HG03039 (cell line): ENCODE data around the gene FKBP8.
"Not testable (repeated sequence)": the region's sequence is repeated elsewhere in the genome, so short reads cannot be mapped to it uniquely, and the experiment has no call there.

Experiments used
- ATAC-seq: cut with Tn5 transposase; IDR thresholded peaks from one replicate; pipeline ENCODE4 v1.9.1; 2021; ENCODE audit warnings: mild to moderate bottlenecking, moderate library complexity; ENCODE audit not compliant: unreplicated experiment

The FKBP8 gene

GRCh38 chr19:18542941-18543813 is at the start of gene FKBP8:
TSS of gene FKBP8 (minus strand) at chr19:18543573. CDS start at chr19:18541970, 1,603 bp downstream.
- peak; percentile 95 for ATAC-seq

DNA sequence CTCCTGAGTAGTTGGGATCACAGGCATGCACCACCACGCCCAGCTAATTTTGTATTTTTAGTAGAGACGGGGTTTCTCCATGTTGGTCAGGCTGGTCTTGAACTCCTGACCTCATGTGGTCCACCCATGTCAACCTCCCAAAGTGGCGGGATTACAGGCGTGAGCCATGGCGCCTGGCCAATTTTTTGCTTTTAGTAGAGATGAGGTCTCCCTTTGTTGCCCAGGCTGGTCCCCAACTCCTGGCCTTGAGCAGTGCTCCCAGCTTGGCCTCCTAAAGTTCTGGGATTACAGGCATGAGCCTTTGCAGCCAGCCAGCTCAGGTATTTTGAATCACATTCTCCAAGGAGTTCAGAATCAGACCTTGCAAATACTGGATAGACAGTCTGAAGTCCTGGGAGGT is 49.4 kb upstream of the FKBP8 start:
- ATAC-seq = not testable (repeated sequence)

DNA sequence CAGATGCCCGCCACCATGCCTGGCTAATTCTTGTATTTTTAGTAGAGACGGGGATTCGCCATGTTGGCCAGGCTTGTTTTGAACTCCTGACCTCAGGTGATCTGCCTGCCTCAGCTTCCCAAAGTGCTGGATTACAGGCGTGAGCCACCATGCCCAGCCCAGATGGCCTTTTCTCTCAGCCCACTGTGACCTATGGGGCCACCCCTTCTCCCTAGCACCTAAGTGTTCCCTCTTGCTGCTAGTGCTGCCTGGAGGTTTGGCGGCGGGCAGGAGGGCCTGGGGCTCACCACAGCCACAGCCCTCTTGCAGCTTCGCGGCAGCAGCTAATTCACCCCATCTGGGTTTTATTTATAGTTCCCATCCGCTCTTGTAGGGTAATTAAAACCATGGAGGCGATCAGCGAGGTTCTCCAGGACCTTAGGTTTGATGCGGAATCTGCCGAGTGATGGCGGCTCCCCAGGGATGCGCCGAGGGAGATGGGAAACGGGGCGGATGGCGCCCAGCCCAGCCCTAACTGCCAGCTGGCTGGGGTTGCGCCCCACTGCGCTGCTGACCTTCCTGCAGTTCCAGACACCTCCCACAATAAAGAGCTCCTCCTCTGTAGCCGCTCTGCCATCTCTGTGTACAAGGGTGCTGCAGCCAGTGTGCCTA is 48.5 kb upstream of the FKBP8 start:
- no peak for ATAC-seq

DNA sequence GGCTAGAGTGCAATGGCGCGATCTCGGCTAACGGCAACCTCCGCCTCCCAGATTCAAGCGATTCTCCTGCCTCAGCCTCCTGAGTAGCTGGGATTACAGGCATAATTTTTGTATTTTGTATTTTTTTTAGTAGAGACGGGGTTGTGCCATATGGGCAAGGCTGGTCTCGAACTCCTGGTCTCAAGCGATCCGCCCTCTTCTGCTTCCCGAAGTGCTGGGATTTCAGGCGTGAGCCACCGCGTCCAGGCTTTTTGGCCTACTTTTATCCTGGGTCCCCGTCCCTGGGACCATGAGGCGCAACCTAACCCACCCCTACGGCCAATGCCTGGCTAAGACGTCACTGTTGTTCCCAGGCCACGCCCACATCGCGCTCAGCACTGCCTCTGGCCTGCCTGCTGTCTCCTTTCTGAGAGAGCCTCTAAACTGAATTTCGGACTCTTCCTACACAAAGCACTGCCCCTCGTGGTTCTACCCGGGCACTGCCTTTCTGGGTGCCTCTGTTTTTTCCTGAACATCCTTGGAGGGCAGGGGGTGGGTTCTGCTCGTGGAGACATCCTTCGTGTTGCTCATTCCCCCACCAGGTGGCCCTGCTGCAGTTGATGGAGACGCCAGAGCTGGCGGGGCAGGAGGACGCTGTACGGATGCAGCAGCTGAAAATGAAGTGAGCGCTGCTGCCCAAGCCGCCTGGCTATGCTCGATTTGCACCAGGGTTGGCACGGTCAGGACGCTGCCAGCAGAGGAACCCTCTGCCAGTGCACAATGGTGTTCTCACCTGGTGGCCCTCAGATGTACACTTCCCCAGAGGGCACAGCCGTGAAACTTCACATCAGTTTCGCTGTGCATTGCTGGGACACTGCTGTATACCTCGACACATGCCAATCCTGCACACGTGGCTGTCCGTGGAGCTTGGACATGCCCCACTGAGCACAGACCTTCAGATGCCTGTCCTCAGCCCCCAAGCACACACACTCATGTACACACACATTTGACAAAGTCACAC is 47.2 kb upstream of the FKBP8 start:
- ATAC-seq = no peak

DNA sequence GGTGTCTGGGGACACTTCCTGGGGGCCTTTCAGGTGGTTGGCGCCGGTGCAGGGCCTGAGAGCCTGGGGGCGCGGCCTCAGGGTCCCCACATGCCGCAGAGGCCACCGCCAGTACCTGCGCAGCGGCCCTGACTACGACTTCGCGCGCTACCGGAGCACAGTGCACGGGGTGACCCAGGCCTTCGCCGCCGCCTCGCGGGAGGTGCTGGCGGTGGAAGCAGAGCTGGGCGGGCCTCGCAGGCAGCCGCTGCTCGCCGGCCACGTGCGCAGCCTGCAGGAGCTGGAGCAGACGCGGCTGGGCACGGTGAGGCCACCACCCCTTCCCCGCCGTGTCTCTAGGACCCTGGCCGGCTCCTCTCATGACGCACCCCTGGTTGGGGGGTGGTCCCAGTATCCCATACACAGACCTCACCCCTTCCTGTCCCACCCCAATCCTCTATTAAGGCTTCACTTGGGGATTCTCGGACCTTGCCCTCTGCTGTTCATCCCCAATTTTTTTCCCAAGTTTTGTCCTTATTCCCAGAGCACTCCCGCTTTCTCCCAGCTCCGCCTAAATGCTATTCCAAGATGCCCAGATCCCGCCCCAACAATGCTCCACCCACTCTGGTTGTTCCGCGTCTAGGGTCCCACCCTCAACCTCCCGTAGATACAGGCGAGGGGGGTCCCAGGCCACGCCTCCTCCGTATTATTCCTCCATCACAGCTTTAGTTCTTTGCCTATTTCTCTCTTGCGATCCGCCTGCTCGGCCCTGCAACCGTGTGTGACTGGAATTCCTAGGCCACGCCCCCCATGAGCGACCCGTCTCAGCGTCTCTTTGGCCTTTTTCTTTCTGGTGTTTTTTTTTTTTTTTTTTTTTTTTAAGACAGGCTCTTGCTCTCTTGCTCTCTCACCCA is 46.3 kb upstream of the FKBP8 start:
- peak; percentile 20 for ATAC-seq

DNA sequence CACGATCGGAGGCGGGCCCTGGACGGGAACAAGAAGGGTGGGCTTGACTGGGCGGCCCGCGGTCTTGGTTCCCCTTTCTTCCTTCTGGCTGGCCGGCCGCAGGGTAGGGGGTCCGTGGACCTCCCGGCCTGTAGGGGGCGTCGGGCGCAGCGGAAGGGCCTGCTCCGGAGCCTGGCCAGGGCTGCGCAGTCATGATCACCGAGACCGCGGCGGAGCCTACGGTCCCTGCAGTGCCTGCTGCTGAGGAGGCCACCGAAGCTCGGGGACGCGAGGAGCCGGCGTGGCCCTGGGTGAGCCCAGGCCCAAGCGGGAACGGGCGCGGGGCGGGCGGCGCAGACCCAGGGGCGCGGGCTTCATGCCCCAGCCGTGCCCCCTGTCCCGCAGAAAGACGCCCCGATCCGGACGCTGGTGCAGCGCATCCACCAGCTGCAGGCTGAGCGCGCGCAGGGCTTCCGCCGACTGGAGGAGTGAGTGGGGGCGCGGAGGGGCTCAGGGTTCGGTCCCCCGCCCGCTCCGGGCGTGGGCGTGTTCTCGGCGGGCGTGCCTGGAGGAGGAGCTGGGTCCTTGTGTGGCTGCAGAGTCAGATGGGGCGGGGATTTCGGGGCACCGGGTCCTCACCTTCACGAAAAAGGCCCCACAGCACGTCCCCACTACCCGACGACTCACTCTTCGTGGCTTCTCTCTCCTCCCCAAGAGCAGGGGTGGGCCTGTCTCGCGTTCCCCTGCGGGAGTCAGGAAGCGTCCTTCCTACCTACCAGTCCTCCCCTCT is 45.4 kb upstream of the FKBP8 start, which contains the start of gene REX1BD:
TSS of gene REX1BD (plus strand) at position 188 of the 769 bp plus-strand sequence. CDS start at position 192, 4 bp downstream.
- ATAC-seq = peak; percentile 75

DNA sequence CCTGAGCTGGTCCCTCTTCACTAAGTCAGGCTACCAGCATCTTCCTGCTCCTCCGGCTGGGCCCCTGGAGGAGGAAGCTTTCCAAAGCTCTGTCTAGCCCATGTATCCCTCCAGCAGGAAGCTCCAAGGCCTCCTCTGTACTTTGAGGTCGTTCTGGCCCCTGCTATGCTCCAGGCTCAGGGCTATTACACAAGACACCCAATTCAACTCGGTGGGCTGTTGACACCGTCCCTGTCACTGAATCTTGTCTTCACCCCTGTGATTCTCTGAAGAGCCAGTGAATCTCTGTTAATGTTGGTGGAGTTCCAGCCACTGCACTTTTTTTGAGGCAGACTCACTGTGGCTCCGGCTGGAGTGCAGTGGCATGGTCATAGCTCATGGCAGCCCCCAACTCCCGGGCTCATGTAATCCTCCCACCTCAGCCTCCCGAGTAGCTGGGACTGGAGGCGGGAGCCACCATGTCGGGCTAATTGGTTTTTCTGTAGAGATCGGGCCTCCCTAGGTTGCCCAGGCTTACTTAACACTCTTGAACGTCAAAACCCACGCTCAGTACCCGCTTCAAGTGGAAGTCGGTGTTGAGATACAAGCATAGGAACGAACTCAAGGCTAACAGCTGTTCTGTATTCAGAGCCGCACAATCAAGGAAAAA is 44.7 kb upstream of the FKBP8 start:
- no peak for ATAC-seq

DNA sequence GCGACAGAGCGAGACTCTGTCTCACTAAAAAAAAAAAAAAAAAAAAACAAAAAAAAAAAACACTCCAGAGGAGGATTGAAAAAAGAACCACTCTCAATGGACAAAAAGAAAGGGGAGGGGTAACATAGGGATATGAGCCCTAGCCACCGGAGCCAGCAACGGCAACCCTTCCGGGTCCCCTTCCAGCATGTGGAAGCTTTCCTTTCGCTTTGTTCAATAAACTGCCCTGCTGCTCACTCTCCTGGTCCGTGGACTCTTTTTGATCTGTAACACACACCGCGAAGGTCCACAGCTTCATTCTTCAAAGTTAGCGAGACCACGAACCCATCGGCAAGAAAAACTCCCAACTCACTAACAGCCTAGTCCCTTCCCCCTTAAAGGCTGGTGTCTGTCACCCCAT is 44.2 kb upstream of the FKBP8 start:
- no peak for ATAC-seq

GRCh38 chr19:18586306-18586705 is 42.9 kb upstream of the FKBP8 start:
- no peak for ATAC-seq

DNA sequence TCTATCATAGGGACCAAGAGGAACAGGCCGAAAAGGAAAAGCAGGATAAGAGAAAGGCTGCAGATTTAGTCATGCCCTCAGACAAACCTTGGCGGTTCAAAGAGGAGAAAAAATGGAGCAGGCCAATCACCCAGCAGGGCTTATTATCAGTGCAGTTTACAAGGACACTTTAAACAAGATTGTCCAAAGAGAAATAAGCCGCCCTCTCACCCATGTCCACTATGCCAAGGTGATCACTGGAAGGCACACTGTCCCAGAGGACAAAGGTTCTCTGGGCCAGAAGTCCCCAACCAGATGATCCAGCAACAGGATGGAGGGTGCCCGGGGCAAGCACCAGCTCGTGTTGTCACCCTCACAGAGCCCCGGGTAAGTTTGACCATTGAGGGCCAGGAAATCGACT is 36.9 kb upstream of the FKBP8 start:
- no peak for ATAC-seq

- no peak for ATAC-seq
These were observed 34.1 kb upstream of the FKBP8 start for GRCh38 chr19:18577365-18577914.

GRCh38 chr19:18576383-18576782 is 33.0 kb upstream of the FKBP8 start:
- no peak for ATAC-seq

DNA sequence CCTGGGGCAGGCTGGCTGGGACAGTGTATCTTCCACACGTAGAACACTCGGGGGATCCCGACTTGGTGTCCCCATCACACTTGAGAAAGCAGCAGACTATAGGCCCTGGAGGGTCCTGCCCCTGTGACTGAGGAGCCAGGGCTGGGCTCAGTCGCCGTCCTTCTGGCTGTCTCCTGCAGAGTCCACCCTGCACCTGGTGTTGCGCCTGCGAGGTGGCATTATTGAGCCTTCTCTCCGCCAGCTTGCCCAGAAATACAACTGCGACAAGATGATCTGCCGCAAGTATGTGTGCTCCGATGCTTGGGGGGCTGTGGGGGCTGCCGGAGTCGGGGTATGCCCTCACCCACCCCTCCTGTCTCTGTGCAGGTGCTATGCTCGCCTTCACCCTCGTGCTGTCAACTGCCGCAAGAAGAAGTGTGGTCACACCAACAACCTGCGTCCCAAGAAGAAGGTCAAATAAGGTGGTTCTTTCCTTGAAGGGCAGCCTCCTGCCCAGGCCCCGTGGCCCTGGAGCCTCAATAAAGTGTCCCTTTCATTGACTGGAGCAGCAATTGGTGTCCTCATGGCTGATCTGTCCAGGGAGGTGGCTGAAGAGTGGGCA is 31.4 kb upstream of the FKBP8 start:
- no peak for ATAC-seq

GRCh38 chr19:18571564-18572344 is 28.4 kb upstream of the FKBP8 start, which contains the start of gene UBA52:
TSS of gene UBA52 (plus strand) at chr19:18571857. CDS start at chr19:18573301, 1,444 bp downstream.
- peak; percentile 79 for ATAC-seq

DNA sequence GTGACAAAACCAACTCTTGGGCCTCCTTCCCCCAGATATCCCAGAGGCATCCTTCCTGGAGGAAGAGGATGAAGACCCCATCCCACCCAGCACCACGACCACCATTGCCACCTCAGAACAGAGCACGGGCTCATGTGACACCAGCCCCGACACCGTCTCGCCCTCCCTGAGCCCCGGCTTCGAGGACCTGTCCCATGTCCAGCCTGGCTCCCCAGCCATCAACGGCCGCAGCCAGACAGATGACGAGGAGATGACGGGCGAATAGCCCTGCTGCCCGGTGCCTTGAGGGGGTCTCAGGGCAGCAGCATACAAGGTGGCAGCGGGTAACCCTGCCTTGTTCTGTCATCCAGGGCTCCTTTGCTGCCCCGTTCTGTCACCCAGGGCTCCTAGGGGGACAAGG is 25.0 kb upstream of the FKBP8 start:
- no peak for ATAC-seq

GRCh38 chr19:18566953-18567352 is 23.6 kb upstream of the FKBP8 start:
- ATAC-seq = no peak

DNA sequence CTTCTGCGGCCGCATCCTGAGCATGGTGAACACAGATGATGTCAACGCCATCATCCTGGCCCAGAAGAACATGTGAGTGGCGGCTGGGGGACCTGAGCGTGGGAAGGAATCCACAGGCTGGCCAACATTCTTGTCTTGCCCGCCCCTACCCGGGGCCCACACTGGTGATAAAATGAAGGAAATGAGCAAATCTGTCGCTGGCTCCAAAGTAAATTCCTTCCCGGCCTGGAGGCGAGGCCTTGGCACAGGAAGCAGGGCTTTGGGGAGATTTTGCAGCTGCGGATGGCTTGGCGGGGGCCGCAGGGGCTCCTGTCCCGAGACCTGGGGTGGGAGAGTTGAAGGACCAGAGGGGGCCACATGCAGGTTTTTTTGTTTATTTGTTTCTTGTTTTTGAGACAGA is 18.7 kb upstream of the FKBP8 start:
- ATAC-seq = no peak
